HG02852 (cell line): ENCODE data around the gene SMURF2.

ENCODE experiments used
- ATAC-seq: cut with Tn5 transposase; IDR thresholded peaks from one replicate; pipeline ENCODE4 v1.9.1; 2021; ENCODE audit warnings: mild to moderate bottlenecking, moderate library complexity; ENCODE audit not compliant: unreplicated experiment

Gene SMURF2

DNA sequence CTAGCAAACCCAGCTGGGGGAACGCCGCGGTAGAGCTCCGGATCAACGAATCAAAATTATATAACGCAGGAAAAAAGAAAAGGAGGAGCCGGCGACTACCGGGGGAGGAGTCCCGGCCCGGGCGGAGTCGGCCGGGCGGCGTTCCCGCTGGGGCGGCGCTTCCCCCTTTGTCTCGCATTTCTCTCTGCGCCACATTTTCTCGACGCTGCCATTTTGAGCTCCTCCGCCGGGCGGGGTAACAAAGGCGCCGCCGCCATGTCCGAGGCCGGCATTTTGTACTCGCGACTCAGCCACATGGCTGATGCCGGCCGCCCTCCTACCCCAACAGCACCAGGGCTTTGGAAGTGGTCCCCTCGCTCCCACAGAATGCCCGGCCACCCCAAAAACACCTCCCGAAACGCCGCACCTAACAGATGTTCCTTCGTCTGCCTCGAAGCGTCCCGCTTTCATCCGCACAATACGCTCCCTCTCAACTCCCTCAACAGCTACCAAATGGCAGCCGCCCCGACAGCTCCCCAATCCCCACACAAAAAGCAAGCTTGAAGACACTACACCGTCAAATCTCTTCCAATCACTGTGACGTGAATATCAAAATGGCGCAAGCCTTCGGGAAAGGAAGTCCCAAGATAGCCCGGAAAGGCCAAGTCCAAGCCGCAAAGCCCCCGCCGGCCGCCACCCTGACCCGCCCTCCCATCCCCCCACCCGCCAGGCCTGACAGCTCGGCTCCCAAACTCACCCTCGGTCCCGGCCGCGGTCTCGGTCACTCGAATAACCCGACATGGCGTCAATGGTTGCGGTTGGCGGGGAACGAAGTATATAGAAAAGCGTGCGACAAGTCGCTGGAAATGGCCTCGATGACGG lies 156.5 kb downstream of the SMURF2 start:
- ATAC-seq, result peak; percentile 27

GRCh38 chr17:64504769-64505339 lies 157.3 kb downstream of the SMURF2 start:
- ATAC-seq, result no peak

- no peak for ATAC-seq
Measured at GRCh38 chr17:64503821-64504768, 158.0 kb downstream of the SMURF2 start.

GRCh38 chr17:64503341-64503740 lies 158.8 kb downstream of the SMURF2 start:
- no peak for ATAC-seq

GRCh38 chr17:64502809-64503208 lies 159.3 kb downstream of the SMURF2 start:
- no peak for ATAC-seq

- no peak for ATAC-seq
Measured at GRCh38 chr17:64502021-64502420, 160.1 kb downstream of the SMURF2 start.

DNA sequence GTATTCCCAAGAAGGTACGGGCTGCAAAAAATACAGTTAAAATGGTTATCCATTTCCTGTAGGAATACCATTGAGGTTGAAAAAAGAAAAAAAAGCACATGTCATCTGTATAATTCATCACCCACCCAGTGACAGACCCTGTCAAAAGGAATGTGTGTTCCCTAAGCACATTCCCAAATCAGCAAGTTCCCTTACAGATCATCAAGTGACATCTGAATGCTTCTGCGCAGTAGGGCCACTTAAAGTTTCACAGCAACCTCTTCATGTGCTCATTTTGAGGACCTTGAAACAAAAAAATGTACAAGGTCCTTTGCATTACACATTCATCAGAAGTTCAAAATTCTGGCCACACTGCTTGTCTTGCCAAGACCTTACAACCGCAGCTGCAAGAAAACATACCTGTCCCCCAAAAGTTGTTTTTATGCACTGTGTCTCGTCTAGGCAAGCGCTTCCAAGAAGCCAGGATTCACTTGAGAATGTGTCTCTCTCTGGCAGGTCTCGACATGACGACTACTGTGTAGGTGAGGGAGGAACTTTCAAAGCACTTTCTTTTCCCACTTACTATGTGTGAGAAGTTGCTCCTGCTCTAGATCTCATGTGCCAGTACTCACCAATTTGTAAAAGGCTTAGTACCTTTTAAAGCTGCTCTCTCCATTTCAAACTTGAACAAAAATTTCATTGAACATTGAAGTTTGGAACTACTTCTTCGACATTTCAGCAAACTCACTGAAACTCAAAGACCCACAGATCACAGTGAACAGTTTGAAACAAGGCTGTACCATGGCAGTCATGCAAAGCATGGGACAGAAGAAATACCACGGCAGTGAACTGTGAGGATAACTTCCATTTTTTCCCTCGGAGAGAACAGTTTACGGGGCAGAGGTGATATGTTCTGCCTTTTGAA lies 161.0 kb downstream of the SMURF2 start:
- ATAC-seq, result no peak

DNA sequence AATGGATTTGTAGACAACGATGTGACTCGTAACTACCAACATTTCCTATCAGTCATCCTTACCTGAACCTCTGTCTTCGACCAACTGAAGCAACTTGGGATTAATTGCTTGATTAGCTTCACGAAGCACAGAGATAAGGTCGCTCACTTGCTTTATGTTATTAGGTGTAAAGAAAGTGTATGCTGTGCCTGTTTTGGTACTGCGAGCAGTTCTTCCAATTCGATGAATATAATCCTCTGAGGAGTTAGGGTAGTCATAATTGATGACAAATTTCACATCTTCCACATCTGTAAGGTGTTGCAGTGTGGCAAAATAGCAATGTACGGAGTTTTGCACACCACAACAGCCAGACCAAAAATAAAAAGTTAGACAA lies 161.6 kb downstream of the SMURF2 start:
- no peak for ATAC-seq

GRCh38 chr17:64499805-64500486 lies 162.2 kb downstream of the SMURF2 start:
- no peak for ATAC-seq

DNA sequence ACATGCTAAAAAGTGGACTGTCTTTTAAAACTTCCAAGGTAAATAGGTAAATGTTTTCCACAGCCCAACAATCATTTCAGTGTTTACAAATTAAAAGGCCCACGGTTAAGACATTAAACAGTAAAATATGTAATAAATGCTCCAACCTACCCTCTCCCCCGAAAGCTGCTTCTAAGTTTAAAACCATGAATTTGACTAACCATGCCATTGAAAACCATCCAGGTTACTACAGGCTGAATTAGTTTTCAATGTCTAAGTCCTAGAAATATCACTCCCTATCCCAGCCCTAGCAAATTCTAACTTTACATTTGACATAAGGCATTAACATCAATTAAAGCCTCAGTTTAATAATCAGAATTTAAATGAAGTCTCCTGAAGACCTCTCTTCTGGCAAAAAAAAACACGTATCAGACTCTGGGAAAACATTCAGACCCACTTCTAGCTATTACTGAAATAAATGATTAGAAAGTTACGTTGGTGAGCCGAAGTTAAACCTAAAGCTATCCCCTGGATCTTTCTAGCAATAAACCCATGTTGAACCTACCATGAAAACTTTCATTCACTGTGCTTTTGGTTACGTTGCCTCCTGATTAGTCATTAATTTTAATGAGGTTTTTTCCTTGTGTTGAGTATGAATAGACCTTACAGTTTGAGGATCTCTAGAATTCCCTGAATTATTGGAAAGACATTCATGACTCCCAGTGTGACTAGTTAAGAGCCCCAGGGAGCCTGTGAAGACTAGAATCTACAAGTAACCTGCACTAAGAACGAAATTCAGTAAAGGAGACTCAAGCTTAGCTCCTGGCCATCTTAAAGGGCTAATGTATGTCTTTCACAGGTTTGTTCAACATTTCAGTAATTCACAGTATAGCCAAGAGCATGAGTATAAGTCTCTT lies 163.6 kb downstream of the SMURF2 start:
- no peak for ATAC-seq

DNA sequence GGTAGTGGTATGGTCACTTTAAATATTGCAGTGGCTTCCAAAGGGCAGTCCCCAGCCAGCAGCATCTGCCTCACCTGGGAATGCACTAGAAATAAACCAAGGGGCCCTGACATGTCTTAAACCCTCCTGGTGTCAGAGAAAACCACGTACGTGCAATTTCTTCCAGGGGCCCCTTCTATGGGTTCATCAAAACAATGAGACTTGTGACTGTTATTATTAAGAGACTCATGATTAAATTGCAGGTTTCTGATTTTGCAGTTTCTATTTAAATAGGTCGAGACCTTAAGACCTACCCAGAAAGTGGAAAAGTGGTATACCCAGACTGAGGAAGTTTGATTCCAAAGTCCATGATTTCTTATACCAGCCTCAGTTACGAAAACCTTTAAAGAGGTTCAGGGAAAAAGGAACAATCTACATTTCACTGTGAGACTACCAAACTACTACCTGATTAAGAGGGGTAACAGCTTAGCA lies 164.5 kb downstream of the SMURF2 start:
- ATAC-seq, result no peak

DNA sequence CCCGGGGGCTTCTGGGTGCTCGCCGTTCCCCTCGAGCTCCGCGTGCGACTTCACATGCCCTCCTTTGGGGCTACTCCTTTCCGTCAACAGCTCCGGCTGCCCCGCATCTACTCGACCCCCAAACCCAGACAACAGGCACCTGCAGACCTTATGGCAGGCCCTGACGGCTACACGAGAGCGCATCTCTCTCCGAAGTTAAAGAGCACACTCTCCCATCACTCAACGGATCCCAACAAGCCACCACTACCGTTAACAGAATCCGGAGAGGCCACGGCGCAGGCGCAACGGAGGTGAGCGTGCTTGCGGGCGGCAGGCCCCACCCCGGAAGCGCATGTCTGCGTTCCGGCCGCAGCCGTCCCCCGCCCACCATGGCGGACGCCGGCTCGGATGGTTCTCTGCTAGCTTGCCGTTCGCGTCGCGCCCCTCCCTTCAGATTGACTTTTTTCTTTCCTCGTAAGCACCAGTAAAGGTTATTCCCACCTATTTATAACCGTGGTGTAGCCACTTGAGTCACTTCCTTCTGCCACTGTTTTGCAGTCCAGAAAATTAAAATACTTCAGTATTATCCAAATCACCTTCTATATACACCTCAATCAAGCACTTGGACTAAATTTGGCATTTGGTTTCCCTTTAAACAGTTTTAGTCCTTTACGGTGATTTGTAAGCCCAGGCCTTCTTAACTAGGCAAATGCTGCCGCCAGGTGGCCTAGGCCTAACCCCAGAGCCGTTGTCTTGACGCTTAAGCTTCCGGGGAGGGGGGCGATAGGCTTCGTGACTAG lies 165.1 kb downstream of the SMURF2 start, which contains the start of gene POLG2:
Gene POLG2, minus strand, starts transcription at position 269 of the 779 bp plus-strand sequence. Its CDS starts 86 bp downstream, at position 183.
- ATAC-seq, result peak; percentile 87

GRCh38 chr17:64496348-64496785 lies 165.7 kb downstream of the SMURF2 start:
- no peak for ATAC-seq
